ENCODE data around the gene MSL3.

GRCh38 chrX:11770320-11770719, 12.3 kb downstream of the MSL3 start:
- TF ChIP-seq EZH2 (IDR thresholded peaks at IDR 0.05; ENCODE audit: low read depth) = no peak
- peak; percentile 83 for TF ChIP-seq CTCF (conservative IDR thresholded peaks at IDR 0.05)

All from PC-9 (cell line).